HEK293 (cell line): ENCODE data around the gene ALDH9A1.

ENCODE experiments used
- CTCF ChIA-PET: fragments of 350-600 bp; formaldehyde crosslinking; extraction: SDS; loops from one replicate; lab custom pipeline; 2021; ENCODE audit warnings: antibody characterized with exemption; lab: Yijun Ruan, JAX
- POLR2A ChIA-PET: fragments of 300-600 bp; formaldehyde crosslinking; extraction: SDS; loops from one replicate; lab custom pipeline; 2020; ENCODE audit warnings: antibody characterized with exemption, inconsistent platforms; lab: Yijun Ruan, JAX
- H3K27ac ChIP-seq: fragments of 200-500 bp; sonication (Bioruptor generic); 2 replicates; pipeline ENCODE4 v1.5.1; 2014; ENCODE audit warnings: low read depth, low read length, control low read depth, inconsistent platforms; ENCODE audit errors: extremely low read depth
- H3K36me3 ChIP-seq, 2 experiments: fragments of 200-500 bp in 1 of 2; sonication (Bioruptor generic) in 1 of 2; 1 replicate in 1 of 2; 2 replicates in 1 of 2; pipeline ENCODE4 v1.5.1; 2014 to 2017; ENCODE audit warnings: inconsistent platforms in 2 of 2, low read length in 2 of 2; ENCODE audit not compliant: control insufficient read depth in 2 of 2, insufficient read depth in 1 of 2
- H3K4me1 ChIP-seq: fragments of 200-500 bp; sonication (Bioruptor generic); 2 replicates; pipeline ENCODE4 v1.5.1; 2014; ENCODE audit warnings: mild to moderate bottlenecking, low read length, inconsistent platforms; ENCODE audit not compliant: control insufficient read depth, insufficient read depth
- H3K4me3 ChIP-seq: 2 replicates; pipeline ENCODE4 v1.5.1; 2011; ENCODE audit warnings: low read depth, mild to moderate bottlenecking, control low read depth, low read length, moderate library complexity
- H3K9me3 ChIP-seq: fragments of 200-500 bp; sonication (Bioruptor generic); 2 replicates; pipeline ENCODE4 v1.5.1; 2014; ENCODE audit warnings: low read depth, low read length, inconsistent platforms; ENCODE audit not compliant: control insufficient read depth, insufficient read depth
- FEZF1 ChIP-seq: fragments of 450-650 bp; formaldehyde crosslinking; IDR thresholded peaks from 2 replicates; pipeline ENCODE4 v1.5.1; 2016; ENCODE audit warnings: missing biosample characterization, missing genetic modification characterization
- HOXC10 ChIP-seq: sonication (generic); formaldehyde crosslinking; IDR thresholded peaks from 2 replicates; pipeline ENCODE4 v1.8.1; 2023; ENCODE audit warnings: mild to moderate bottlenecking, missing genetic modification reagents
- PRDM2 ChIP-seq: fragments of 450-650 bp; formaldehyde crosslinking; IDR thresholded peaks from 2 replicates; pipeline ENCODE4 v1.5.1; 2016; ENCODE audit warnings: missing biosample characterization, missing genetic modification characterization, borderline replicate concordance
- SCRT1 ChIP-seq: fragments of 450-650 bp; formaldehyde crosslinking; IDR thresholded peaks from 2 replicates; pipeline ENCODE4 v1.5.1; 2016; ENCODE audit warnings: missing biosample characterization, missing genetic modification characterization, borderline replicate concordance
- SETDB1 ChIP-seq: IDR thresholded peaks from one replicate; pipeline ENCODE4 v1.6.1; 2017; ENCODE audit warnings: mild to moderate bottlenecking, low read length, moderate library complexity, mixed read lengths; ENCODE audit not compliant: insufficient read length
- WT1 ChIP-seq: fragments of 450-650 bp; formaldehyde crosslinking; IDR thresholded peaks from 2 replicates; pipeline ENCODE4 v1.5.1; 2016; ENCODE audit warnings: missing biosample characterization, missing genetic modification characterization
- ZFP69B ChIP-seq: fragments of 450-650 bp; formaldehyde crosslinking; IDR thresholded peaks from 2 replicates; pipeline ENCODE4 v1.5.1; 2016; ENCODE audit warnings: missing biosample characterization, missing genetic modification characterization
- ZNF202 ChIP-seq: fragments of 450-650 bp; formaldehyde crosslinking; IDR thresholded peaks from 2 replicates; pipeline ENCODE4 v1.5.1; 2016; ENCODE audit warnings: missing biosample characterization, missing genetic modification characterization, borderline replicate concordance
- ZNF324 ChIP-seq: fragments of 450-650 bp; formaldehyde crosslinking; IDR thresholded peaks from 2 replicates; pipeline ENCODE4 v1.5.1; 2016; ENCODE audit warnings: missing biosample characterization, missing genetic modification characterization
- ZNF394 ChIP-seq: fragments of 450-650 bp; formaldehyde crosslinking; IDR thresholded peaks from 2 replicates; pipeline ENCODE4 v1.5.1; 2016; ENCODE audit warnings: missing biosample characterization, missing genetic modification characterization, mild to moderate bottlenecking, moderate library complexity, borderline replicate concordance
- ZNF398 ChIP-seq: fragments of 450-650 bp; formaldehyde crosslinking; IDR thresholded peaks from 2 replicates; pipeline ENCODE4 v1.5.1; 2017; ENCODE audit warnings: missing biosample characterization, missing genetic modification characterization
- ZNF580 ChIP-seq: fragments of 450-650 bp; formaldehyde crosslinking; IDR thresholded peaks from 2 replicates; pipeline ENCODE4 v1.5.1; 2016; ENCODE audit warnings: missing biosample characterization, missing genetic modification characterization
- ZNF658 ChIP-seq: fragments of 450-650 bp; formaldehyde crosslinking; IDR thresholded peaks from 2 replicates; pipeline ENCODE4; 2016; ENCODE audit warnings: missing biosample characterization, missing genetic modification characterization
- ZNF76 ChIP-seq: fragments of 450-650 bp; formaldehyde crosslinking; IDR thresholded peaks from 2 replicates; pipeline ENCODE4; 2016; ENCODE audit warnings: low read depth, missing biosample characterization, missing genetic modification characterization, borderline replicate concordance
- ZNF843 ChIP-seq: fragments of 450-650 bp; formaldehyde crosslinking; IDR thresholded peaks from 2 replicates; pipeline ENCODE4 v1.5.1; 2016; ENCODE audit warnings: missing biosample characterization, missing genetic modification characterization
- ZXDB ChIP-seq: fragments of 450-650 bp; formaldehyde crosslinking; IDR thresholded peaks from 2 replicates; pipeline ENCODE4 v1.5.1; 2016; ENCODE audit warnings: missing biosample characterization, missing genetic modification characterization
- TF ChIP-seq, protein P1 (sequence below): fragments of 450-650 bp; formaldehyde crosslinking; IDR thresholded peaks from 2 replicates; pipeline ENCODE4 v1.5.1; 2017; ENCODE audit warnings: missing biosample characterization, missing genetic modification characterization
- TF ChIP-seq, protein P2 (sequence below): fragments of 450-650 bp; formaldehyde crosslinking; IDR thresholded peaks from 2 replicates; pipeline ENCODE4 v1.5.1; 2017; ENCODE audit warnings: missing biosample characterization, mild to moderate bottlenecking, missing genetic modification characterization, moderate library complexity

Gene ALDH9A1

GRCh38 chr1:165696625-165697100, 1.7 kb downstream of the ALDH9A1 start (continued):
- TF ChIP-seq SCRT1: no peak
- peak; percentile 82 for TF ChIP-seq FEZF1 (tag by site-specific recombination)
- peak; percentile 85 for TF ChIP-seq ZXDB (tag by site-specific recombination)
- TF ChIP-seq ZNF394 (tag by site-specific recombination): no peak
- TF ChIP-seq ZNF580 (tag by site-specific recombination): peak; percentile 77
- no peak for TF ChIP-seq PRDM2
- TF ChIP-seq ZNF843: peak; percentile 80; the same call in 1 of the 2 replicates
- no peak for TF ChIP-seq SETDB1

GRCh38 chr1:165695031-165695430, 3.3 kb downstream of the ALDH9A1 start:
- ChIA-PET CTCF (interaction anchor here (0.7 kb wide), 1 partner anchor 8 kb away, joined by 11 read pairs; no protein-coding TSS in a partner anchor), POLR2A (interaction anchor here (0.7 kb wide), 1 partner anchor 254 kb away, joined by 3 read pairs; no protein-coding TSS in a partner anchor)

More at GRCh38 chr1:165695031-165695430, 3.3 kb downstream of the ALDH9A1 start:
- Histone ChIP-seq H3K4me3 (no peak overlapping the region), H3K27ac (no peak overlapping the region), H3K36me3 (peaks cover 6 to 18% of the 10 kb centered on the region in 2 experiments; a peak in 2 of 3 replicates), H3K9me3 (no peaks in the 10 kb centered on the region), H3K4me1 (peaks cover 5% of the 10 kb centered on the region; the same call in 1 of the 2 replicates)
- TF ChIP-seq ZNF76 (tag by site-specific recombination) (no peak), ZFP69B (tag by site-specific recombination) (no peak), WT1 (tag by site-specific recombination) (no peak), ZNF202 (tag by site-specific recombination) (no peak), ZNF324 (tag by site-specific recombination) (no peak), ZNF398 (no peak), ZNF658 (tag by site-specific recombination) (no peak), HOXC10 (CRISPR knock-in tag) (no peak)
- TF ChIP-seq, protein P1, sequence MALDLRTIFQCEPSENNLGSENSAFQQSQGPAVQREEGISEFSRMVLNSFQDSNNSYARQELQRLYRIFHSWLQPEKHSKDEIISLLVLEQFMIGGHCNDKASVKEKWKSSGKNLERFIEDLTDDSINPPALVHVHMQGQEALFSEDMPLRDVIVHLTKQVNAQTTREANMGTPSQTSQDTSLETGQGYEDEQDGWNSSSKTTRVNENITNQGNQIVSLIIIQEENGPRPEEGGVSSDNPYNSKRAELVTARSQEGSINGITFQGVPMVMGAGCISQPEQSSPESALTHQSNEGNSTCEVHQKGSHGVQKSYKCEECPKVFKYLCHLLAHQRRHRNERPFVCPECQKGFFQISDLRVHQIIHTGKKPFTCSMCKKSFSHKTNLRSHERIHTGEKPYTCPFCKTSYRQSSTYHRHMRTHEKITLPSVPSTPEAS (tag by site-specific recombination): no peak
- TF ChIP-seq, protein P2, sequence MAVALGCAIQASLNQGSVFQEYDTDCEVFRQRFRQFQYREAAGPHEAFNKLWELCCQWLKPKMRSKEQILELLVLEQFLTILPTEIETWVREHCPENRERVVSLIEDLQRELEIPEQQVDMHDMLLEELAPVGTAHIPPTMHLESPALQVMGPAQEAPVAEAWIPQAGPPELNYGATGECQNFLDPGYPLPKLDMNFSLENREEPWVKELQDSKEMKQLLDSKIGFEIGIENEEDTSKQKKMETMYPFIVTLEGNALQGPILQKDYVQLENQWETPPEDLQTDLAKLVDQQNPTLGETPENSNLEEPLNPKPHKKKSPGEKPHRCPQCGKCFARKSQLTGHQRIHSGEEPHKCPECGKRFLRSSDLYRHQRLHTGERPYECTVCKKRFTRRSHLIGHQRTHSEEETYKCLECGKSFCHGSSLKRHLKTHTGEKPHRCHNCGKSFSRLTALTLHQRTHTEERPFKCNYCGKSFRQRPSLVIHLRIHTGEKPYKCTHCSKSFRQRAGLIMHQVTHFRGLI: no peak
